Type B pancreatic cell (in vitro differentiated cells): ENCODE results near the gene CEP20. TPM values are rescaled to one million over a fixed set of nuclear protein-coding genes. Genes with fewer than 3 reads are reported as not detected.

Source experiments
- DNase-seq: peaks from one replicate; pipeline ENCODE4 v3.0.0; 2021; ENCODE audit warnings: mixed read lengths; ENCODE audit not compliant: unreplicated experiment; ENCODE audit errors: extremely low spot score
- H3K27ac Mint-ChIP-seq: 2 replicates; pipeline ENCODE4 v1.8.0; 2021; ENCODE audit warnings: mild to moderate bottlenecking, mixed read lengths
- H3K27me3 Mint-ChIP-seq: 2 replicates; pipeline ENCODE4 v1.8.0; 2021; ENCODE audit warnings: mixed read lengths
- H3K36me3 Mint-ChIP-seq: 2 replicates; pipeline ENCODE4 v1.8.0; 2021; ENCODE audit warnings: mixed read lengths
- H3K4me1 Mint-ChIP-seq: one replicate; pipeline ENCODE4 v1.8.0; 2021; ENCODE audit warnings: mixed read lengths; ENCODE audit not compliant: unreplicated experiment
- H3K4me3 Mint-ChIP-seq: 2 replicates; pipeline ENCODE4 v1.8.0; 2021; ENCODE audit warnings: mild to moderate bottlenecking, mixed read lengths
- H3K9me3 Mint-ChIP-seq: 2 replicates; pipeline ENCODE4 v1.8.0; 2021; ENCODE audit warnings: mixed read lengths
- CTCF ChIP-seq: fragments of 200-600 bp; sonication (generic); conservative IDR thresholded peaks from 2 replicates; pipeline ENCODE4 v1.5.0; 2021; ENCODE audit warnings: antibody characterized with exemption, mild to moderate bottlenecking
- total RNA-seq: library from RNA; stranded (reverse); gene quantifications from 2 replicates; pipeline ENCODE4 v1.2.1, GENCODE V29; 2021; ENCODE audit warnings: low replicate concordance

Gene CEP20
- total RNA-seq, 1 donor from 2014 or later, result 25.4 TPM

GRCh38 chr16:15820837-15821236 is 67.6 kb downstream of the CEP20 start:
- Mint-ChIP-seq H3K36me3 (no peaks in the 10 kb centered on the region), H3K4me3 (no peak overlapping the region), H3K9me3 (peaks cover 6% of the 10 kb centered on the region), H3K27ac (no peak overlapping the region), H3K27me3 (peaks cover 13% of the 10 kb centered on the region), H3K4me1 (no peaks in the 10 kb centered on the region)
- no peak for TF ChIP-seq CTCF
- no peak for DNase-seq

GRCh38 chr16:15819046-15819445 is 69.4 kb downstream of the CEP20 start:
- Mint-ChIP-seq H3K36me3 (no peaks in the 10 kb centered on the region), H3K9me3 (peaks cover 8% of the 10 kb centered on the region), H3K27me3 (peaks cover 23% of the 10 kb centered on the region), H3K4me3 (no peak overlapping the region), H3K4me1 (no peaks in the 10 kb centered on the region), H3K27ac (no peak overlapping the region)
- no peak for DNase-seq
- no peak for TF ChIP-seq CTCF

GRCh38 chr16:15817446-15817845 is 71.0 kb downstream of the CEP20 start:
- no peak for DNase-seq
- Mint-ChIP-seq H3K27ac (no peak overlapping the region), H3K9me3 (peaks cover 8% of the 10 kb centered on the region), H3K27me3 (peaks cover 26% of the 10 kb centered on the region), H3K4me1 (no peaks in the 10 kb centered on the region), H3K4me3 (no peak overlapping the region), H3K36me3 (no peaks in the 10 kb centered on the region)
- TF ChIP-seq CTCF, result no peak

- Mint-ChIP-seq H3K36me3 (no peaks in the 10 kb centered on the region), H3K27ac (no peak overlapping the region), H3K4me1 (no peaks in the 10 kb centered on the region), H3K27me3 (peaks cover 30% of the 10 kb centered on the region), H3K9me3 (peaks cover 8% of the 10 kb centered on the region), H3K4me3 (no peak overlapping the region)
- TF ChIP-seq CTCF, result no peak
- no peak for DNase-seq
Measured at GRCh38 chr16:15816228-15816627, 72.2 kb downstream of the CEP20 start.

Other genes starting within 250 kb of the CEP20 start
- gene MARF1, start 245.4 kb downstream of the CEP20 start, total RNA-seq, result 54.6 and 75.4 TPM in 2 replicates
- gene NDE1, start 238.4 kb downstream of the CEP20 start, total RNA-seq, result 34.9 and 76.4 TPM in 2 replicates
- 0.43 TPM in 1 of 2 replicates, not detected in the other for gene MYH11, start 31.6 kb downstream of the CEP20 start, total RNA-seq
- 38.1 and 53.7 TPM in 2 replicates for gene ABCC1, start 61.0 kb upstream of the CEP20 start, total RNA-seq